ENCODE results near the gene SLC25A12. TPM values are rescaled to one million over a fixed set of nuclear protein-coding genes. Genes with fewer than 3 reads are reported as not detected.
"Not testable (repeated sequence)": the region's sequence is repeated elsewhere in the genome, so short reads cannot be mapped to it uniquely, and the experiment has no call there.

Gene SLC25A12
- total RNA-seq, 1 donor from 2014 or later: 25.2 TPM

GRCh38 chr2:171789956-171790355 lies 104.1 kb downstream of the SLC25A12 start:
- DNase-seq: no peak

- DNase-seq: no peak
Observed at GRCh38 chr2:171788316-171788993, 105.6 kb downstream of the SLC25A12 start.

GRCh38 chr2:171787333-171788072 lies 106.5 kb downstream of the SLC25A12 start:
- no peak for DNase-seq

- DNase-seq: no peak
Observed at GRCh38 chr2:171785450-171785849, 108.6 kb downstream of the SLC25A12 start.

- DNase-seq: no peak
Observed at GRCh38 chr2:171778515-171778914, 115.5 kb downstream of the SLC25A12 start.

- DNase-seq: not testable (repeated sequence)
Observed at GRCh38 chr2:171774581-171774980, 119.5 kb downstream of the SLC25A12 start.

GRCh38 chr2:171772373-171772772 lies 121.7 kb downstream of the SLC25A12 start:
- DNase-seq: no peak

GRCh38 chr2:171771463-171771862 lies 122.6 kb downstream of the SLC25A12 start:
- DNase-seq: no peak

GRCh38 chr2:171763602-171764001 lies 130.4 kb downstream of the SLC25A12 start:
- DNase-seq: no peak

GRCh38 chr2:171762879-171763573 lies 131.0 kb downstream of the SLC25A12 start:
- no peak for DNase-seq

- not testable (repeated sequence) for DNase-seq
Observed at GRCh38 chr2:171761176-171761575, 132.9 kb downstream of the SLC25A12 start.

GRCh38 chr2:171758762-171759161 lies 135.3 kb downstream of the SLC25A12 start:
- DNase-seq: not testable (repeated sequence)

GRCh38 chr2:171754254-171754939 lies 139.6 kb downstream of the SLC25A12 start:
- no peak for DNase-seq

- no peak for DNase-seq
Observed at GRCh38 chr2:171747371-171747770, 146.7 kb downstream of the SLC25A12 start.

- DNase-seq: no peak
Observed at GRCh38 chr2:171745806-171746205, 148.2 kb downstream of the SLC25A12 start.

- DNase-seq: no peak
Observed at GRCh38 chr2:171745141-171745540, 148.9 kb downstream of the SLC25A12 start.

GRCh38 chr2:171742760-171743159 lies 151.3 kb downstream of the SLC25A12 start:
- DNase-seq: no peak

- DNase-seq: no peak
Observed at GRCh38 chr2:171741189-171741588, 152.9 kb downstream of the SLC25A12 start.

- no peak for DNase-seq
Observed at GRCh38 chr2:171735991-171736710, 157.9 kb downstream of the SLC25A12 start.
